Non-pigmented ciliary epithelial cell (primary cell): ENCODE results near the gene TCF15.

Source experiments
- DNase-seq: peaks from one replicate; pipeline ENCODE4 v3.0.0-alpha.2; 2010; ENCODE audit warnings: low read depth

Gene TCF15

DNA sequence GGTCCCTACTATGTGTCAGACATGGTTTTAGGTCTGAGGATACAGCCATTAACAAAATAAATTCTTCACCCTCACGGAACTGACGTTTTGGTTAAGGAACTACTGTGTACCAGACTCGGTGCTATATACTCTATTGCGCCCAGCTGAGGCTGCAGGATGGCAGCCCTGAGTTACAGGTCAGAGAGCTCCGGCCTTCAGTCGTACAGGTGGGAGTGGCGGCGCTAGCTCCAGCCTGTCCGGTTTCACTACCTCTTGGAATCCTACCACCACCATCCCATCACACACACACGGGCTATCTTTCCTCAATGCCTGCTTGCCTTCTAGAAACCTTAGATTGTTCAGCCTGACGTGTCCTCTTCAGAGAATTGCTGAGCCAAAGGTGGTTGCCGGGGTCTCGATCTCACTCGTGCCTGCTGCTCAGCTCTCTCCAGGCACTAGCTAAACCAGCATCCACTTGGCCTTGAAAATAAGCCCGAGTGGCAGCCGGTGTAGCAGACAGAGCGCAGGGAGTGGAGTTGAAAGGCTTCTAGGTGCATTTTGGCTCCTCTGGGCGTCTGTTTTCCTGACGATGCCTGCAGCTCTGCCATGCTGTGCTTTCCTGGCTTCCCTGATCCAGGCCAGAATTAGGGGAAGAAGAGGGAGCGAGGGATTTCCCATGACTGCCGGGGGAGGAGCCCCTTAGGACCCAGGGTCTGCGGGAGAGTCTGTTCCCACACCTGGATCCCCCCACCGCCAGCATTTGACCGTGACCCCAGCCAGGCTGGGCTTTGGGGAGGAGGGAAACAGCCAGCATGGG lies 1.1 kb upstream of the TCF15 start:
- DNase-seq: no peak

GRCh38 chr20:609371-609964 lies 641 bp downstream of the TCF15 start:
- no peak for DNase-seq

DNA sequence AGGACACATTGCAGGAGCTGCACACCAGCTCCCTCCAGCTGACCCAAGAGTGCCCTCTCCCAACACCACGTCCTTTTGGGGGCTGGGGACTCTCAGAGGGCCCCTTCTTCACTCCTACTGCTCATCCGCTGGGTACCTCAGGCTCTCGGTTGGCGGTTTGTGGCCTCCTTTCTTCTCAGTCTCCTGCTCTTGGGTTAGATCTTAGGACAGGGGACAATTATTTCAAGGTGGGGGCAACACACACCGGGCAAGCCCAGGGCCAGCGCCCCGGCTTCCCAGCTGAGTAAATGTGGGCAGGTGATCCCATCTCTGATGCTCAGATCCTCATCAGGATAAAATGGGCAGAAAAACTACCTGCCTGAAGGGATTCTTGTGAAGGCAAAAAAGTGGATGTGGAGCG lies 1.1 kb downstream of the TCF15 start:
- no peak for DNase-seq

- no peak for DNase-seq
Measured at GRCh38 chr20:607476-607875, 2.6 kb downstream of the TCF15 start.

DNA sequence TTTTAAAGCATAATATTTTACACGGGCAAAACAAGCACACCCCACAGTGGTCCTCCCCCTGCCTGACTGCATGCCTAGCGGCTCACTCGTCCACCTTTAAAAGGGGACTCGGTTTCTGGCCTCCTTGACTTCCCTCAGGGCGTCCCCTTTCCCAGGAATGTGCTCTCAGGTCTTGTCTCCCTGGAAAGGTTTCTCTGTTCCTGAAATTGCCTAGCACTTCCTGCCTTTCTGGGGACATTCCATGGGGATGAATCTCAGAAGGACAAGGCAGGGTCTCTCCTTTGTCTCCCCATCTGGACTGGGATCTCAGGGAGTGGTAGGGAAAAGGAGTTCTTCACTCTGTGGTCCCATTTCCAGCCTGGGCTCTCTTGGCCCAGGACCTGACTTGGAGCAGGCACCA lies 4.9 kb downstream of the TCF15 start:
- DNase-seq: no peak

DNA sequence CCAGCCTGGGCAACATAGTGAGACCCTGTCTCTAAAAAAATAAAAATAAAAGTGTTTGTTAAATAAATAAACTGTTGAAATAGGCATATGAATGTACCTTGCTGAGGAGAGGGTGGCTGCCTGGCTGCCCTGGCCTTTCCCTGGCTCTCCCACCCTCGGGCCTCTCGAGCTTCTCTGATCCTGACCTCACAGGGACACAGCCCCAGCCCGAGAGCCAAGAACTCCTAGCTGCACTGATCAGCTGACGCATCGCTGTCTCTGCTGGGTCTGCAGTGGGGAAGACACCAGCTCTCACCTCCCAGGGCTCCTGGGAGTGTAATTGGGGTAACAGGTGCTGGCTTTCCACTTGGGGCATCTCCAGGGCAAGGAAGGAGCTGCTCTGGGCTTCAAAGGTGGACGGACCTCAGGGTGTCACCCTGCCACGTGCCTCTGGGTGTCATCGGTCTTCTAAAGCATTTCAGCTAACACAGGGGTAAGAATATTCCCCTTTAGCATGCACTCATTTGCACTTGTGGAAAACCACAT lies 6.9 kb downstream of the TCF15 start:
- no peak for DNase-seq

- DNase-seq: no peak
Measured at GRCh38 chr20:602111-602970, 7.8 kb downstream of the TCF15 start.

DNA sequence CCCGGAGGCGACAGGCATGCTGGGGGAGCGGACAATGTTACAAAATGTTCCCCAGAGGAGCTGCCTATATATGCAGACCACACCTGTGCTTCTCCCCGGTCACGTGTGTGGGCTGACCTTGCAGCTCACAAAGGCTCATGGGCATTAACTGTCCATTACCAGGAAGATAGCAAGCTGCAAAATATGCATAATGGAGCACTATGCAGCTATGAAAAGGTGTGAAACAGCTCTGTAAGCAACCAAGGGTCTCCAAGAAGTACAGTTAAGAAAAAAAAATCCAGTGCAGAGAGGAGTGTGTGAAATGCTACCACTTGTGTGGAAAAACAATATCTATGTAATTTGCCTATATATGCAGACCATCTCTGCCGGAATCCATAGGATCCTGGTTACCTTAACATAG lies 9.4 kb downstream of the TCF15 start:
- no peak for DNase-seq

DNA sequence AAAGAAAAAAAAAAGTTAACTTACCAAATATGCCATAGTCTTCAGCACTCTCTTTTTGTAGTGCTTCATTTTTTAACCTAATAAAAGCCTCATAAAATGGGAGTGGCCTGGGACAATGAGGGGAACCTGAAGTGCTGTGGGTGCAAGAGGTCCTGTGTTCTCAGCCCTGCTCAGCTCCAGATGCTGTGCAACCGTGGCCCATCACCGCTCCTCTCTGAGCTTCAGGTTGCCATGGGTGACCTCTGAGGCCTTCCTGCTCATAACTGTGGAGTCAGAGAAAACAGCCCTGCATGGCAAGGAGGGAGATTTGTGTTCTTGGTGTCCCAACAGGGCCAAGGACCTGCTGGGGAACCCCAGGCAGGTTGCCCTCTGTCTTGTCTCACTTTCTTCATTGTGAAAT lies 10.0 kb downstream of the TCF15 start:
- DNase-seq: no peak

DNA sequence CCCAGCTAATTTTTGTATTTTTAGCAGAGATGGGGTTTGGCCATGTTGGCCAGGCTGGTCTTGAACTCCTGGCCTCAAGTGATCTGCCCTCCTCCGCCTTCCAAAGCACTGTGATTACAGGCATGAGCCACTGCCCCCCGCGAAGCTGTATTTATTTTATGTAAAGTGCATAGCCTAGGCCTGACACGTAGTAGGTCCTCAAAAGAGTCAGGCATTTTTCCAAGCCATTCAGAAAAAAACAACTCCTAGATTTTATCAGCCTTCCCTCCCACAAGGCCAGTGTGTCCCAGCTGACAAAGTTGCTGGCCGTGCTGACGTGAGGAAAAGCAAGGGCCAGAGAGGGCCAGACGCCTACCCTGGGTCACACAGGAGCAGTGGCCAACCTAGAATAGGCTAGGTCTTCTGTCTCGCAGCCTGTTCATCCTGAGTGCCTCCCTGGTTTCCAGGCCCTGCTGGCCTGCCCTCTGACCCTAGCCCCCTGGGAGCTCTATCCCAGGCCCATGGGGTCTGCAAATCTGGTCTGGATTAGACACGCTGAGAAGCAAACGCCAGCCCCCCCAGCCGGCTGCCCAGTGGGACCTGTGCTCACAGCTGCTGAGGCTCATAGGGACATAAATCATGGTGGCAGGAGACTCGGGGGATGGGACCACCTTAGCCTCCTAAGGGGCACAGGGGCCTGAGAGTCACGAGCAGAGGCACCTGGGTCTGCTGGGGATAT lies 11.8 kb downstream of the TCF15 start:
- DNase-seq: no peak

GRCh38 chr20:597560-597959 lies 12.5 kb downstream of the TCF15 start:
- DNase-seq: no peak

GRCh38 chr20:595330-596308 lies 14.5 kb downstream of the TCF15 start:
- DNase-seq: no peak

- DNase-seq: no peak
Measured at GRCh38 chr20:592506-592905, 17.6 kb downstream of the TCF15 start.

DNA sequence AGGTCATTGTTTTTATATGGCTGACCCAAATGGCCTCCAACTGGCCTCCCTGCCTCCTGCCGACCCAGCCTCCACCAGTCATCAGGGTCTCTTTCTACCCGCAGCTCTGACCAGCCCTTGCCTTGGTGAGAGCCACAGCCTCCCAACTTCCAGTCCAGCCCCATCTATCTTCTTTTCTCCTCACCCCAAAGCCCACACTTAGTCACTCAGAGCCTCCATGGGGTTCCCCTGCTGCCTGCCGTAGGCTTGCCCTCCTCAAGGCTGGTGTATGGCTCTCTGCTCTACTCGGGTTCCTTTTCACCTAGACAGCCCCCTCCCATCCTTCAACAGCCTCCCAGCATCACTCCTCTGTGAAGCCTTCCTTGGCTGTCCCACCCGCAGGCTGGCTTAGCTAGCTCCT lies 18.2 kb downstream of the TCF15 start:
- no peak for DNase-seq

DNA sequence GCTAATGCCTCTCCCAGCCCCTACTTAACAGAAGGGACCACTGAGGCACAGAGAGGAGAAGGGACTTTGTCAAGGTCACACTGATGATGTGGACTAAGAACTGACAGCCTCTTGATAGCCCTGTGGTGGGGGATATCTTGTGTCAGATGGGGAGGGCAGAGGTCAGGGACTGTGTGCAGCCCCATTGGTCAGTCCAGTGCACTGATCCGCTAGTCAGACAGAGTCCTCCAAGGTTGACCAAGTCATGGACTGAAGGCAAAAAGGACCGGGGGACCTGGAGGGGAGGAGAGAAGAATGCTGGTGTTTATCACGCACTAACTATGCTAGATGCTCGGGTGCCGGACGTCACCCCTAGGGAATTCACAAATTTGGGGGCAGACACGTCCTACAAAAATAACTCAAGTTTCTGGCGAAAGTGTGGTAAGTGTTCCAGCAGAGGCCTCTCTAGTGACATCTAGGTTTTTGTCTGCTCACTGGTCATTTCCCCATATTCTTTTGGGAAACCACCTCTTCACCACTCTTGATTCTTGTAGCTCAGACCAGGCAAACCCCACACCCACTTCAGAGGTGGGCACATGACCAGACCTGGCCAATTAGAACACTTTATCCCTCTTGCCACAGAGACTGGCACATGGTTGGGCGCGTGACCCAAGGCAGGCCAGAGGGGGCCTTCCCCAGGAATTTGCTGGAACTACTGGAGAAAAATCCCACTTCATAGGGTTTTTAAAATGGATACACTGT lies 21.0 kb downstream of the TCF15 start:
- no peak for DNase-seq

DNA sequence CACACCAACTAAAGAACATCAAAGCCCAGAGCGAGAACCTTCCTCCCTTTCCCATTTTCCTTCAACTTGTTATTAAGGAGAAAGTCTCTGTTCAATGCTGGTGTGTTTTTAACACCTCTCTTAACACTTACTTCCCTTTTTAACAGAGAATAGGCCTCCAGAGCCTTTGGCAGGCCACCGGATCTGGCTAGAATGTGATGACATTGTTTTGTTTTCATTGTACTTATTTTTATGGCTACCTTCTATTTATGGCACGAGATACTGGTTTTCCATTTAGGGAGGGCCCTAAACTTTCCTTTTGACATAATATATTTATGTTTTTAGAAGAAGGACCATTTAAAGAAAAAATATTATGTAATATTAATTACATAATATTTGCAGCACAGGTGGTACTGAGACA lies 21.6 kb downstream of the TCF15 start:
- DNase-seq: no peak

DNA sequence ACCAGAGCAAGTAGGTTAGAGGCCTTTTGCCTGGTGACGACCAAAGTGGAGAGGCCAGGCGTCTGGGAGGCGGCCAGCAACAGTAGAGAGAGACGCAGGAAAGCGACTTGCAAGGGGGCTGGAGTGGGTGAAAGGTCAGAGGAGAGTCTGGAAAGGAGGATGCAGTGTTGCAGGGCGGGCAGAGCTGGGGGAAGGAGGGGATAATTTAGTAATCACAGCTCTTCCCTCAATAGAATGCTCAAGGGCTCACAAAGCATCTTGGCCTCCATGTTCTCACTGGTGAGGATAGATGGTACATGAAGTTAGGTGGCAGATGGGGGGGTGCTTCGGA lies 25.2 kb downstream of the TCF15 start:
- no peak for DNase-seq

DNA sequence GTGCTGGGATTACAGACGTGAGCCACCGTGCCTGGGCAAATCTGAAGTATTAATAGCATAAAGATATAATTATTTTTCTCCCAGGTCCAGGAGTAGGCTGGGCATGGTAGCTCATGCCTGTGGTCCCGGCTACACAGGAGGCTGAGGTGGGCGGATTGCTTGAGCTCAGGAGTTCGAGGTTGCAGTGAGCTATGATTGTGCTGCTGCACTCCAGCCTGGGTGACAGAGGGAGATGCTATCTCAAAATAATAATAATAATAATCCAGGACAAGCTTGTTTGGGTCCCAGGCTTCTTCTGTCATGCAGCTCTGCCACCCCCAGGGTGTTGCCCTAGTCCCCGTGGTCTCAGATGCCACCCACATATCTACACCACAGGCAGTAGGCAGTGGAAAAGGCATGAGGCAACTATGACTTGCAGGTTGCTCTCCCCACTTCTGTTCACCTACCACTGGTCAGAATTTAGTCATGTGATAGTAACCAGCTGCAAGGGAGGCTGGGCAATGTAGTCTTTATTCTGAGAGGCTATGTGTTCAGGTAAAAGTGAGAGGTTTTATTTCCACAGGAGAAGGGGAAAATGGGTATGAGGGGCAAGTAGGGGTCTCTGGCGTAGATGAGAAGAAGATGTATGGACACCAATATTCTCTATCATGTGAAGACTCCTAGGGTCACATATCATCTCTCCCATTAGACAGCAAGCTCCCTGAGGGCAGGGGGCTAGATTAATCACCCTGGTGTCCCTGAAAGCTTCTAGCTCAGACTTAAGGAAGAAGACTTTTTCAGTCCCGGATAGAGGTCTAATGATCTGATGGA lies 25.7 kb downstream of the TCF15 start:
- DNase-seq: no peak

DNA sequence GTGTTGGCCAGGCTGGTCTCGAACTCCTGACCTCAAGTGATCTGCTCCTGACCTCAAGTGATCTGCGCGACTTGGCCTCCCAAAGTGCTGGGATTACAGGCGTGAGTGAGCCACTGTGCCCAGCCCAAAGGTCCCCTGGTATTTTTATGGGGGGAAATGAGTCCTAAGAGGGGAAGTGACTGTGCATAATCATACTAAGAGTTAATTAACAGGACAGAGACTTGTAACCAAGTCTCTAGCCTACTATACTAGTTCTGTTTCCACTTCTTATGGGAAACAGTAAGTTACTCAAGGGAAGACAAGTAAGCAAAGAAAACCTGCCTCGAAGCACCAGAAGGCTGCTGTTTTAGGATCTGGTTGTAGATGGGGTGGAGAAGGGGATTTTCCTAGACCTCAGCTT lies 27.9 kb downstream of the TCF15 start:
- DNase-seq: no peak
